Tibial nerve (tissue), 4 donors: Measurements from ENCODE around the gene ALDH18A1. TPM values are rescaled to one million over a fixed set of nuclear protein-coding genes. Genes with fewer than 3 reads are reported as not detected.

Experiments used
- DNase-seq, 2 donors: peaks; one replicate each; pipeline ENCODE4 v3.0.0-alpha.2; 2019; ENCODE audit warnings: low spot score in 2 of 2
- H3K27ac ChIP-seq, 4 donors: fragments of 200-600 bp; sonication (generic) in 3 of 4; one replicate each; pipeline ENCODE4 v1.5.1; 2017 to 2019; ENCODE audit warnings: mild to moderate bottlenecking in 1 of 4
- H3K27me3 ChIP-seq, 2 donors: fragments of 200-600 bp; sonication (generic) in 1 of 2; one replicate each; pipeline versions ENCODE4 v1.5.1 to v1.6.0; 2017 to 2019
- H3K36me3 ChIP-seq, 3 donors: fragments of 200-600 bp; sonication (generic); one replicate each; pipeline ENCODE4 v1.5.1; 2018 to 2019
- H3K4me1 ChIP-seq, 4 donors: fragments of 200-600 bp; sonication (generic) in 3 of 4; one replicate each; pipeline ENCODE4 v1.5.1; 2017 to 2019
- H3K4me3 ChIP-seq, 4 donors: fragments of 200-600 bp; sonication (generic) in 3 of 4; one replicate each; pipeline ENCODE4 v1.5.1; 2017 to 2019; ENCODE audit warnings: mild to moderate bottlenecking in 1 of 4, moderate library complexity in 1 of 4
- H3K9me3 ChIP-seq, 4 donors: fragments of 200-600 bp; sonication (generic) in 3 of 4; one replicate each; pipeline ENCODE4 v1.5.1; 2017 to 2019
- CTCF ChIP-seq, 5 experiments: fragments of 200-600 bp in 3 of 5; fragments of 450-650 bp in 2 of 5; sonication (generic) in 3 of 5; IDR thresholded peaks; one replicate each; pipeline ENCODE4 v1.5.1; 2016 to 2019; ENCODE audit warnings: antibody characterized with exemption in 5 of 5, mild to moderate bottlenecking in 3 of 5, moderate library complexity in 2 of 5
- EP300 ChIP-seq, 2 donors: sonication (generic); formaldehyde crosslinking; IDR thresholded peaks; one replicate each; pipeline ENCODE4 v1.6.1; 2017; ENCODE audit warnings: antibody characterized with exemption in 2 of 2, mild to moderate bottlenecking in 1 of 2
- POLR2A ChIP-seq, 2 donors: fragments of 450-650 bp; IDR thresholded peaks; one replicate each; pipeline ENCODE4 v1.6.1; 2017; ENCODE audit warnings: antibody characterized with exemption in 2 of 2, mild to moderate bottlenecking in 2 of 2, moderate library complexity in 2 of 2
- WGBS, 2 donors: methylation state at CpG; one replicate each; pipeline ENCODE4 v1.1.5; 2018; 5-methylcytosine and 5-hydroxymethylcytosine counted together
- total RNA-seq, 4 donors: library from RNA; depleted of rRNA; stranded (reverse); fragments of >200 nt; gene quantifications; one replicate each; pipeline ENCODE4 v1.1.0, GENCODE V29; 2016

ALDH18A1 gene
- total RNA-seq, 4 donors from 2014 or later: 12.0 to 26.7 (median 17.3) TPM

- H3K27ac ChIP-seq: no peak overlapping the region
- no peak for TF ChIP-seq EP300 (IDR thresholded peaks at IDR 0.05)
- no peaks in the 10 kb centered on the region for H3K27me3 ChIP-seq
- 91 to 95% methylated on average over 1 of the region's 1 CpG for WGBS, 2 donors
- H3K9me3 ChIP-seq: no peaks in the 10 kb centered on the region
- DNase-seq: no peak
- H3K4me3 ChIP-seq: no peak overlapping the region
- H3K36me3 ChIP-seq: no peaks in the 10 kb centered on the region
- H3K4me1 ChIP-seq: no peaks in the 10 kb centered on the region
Measured at GRCh38 chr10:95588025-95588424, 68.5 kb downstream of the ALDH18A1 start.

GRCh38 chr10:95579835-95580535, 76.5 kb downstream of the ALDH18A1 start:
- Histone ChIP-seq H3K27me3 (no peaks in the 10 kb centered on the region), H3K4me1 (no peaks in the 10 kb centered on the region), H3K9me3 (no peaks in the 10 kb centered on the region), H3K27ac (no peak overlapping the region), H3K36me3 (no peaks in the 10 kb centered on the region), H3K4me3 (no peak overlapping the region)
- no peak for DNase-seq
- WGBS, 2 donors: 83 to 84% methylated on average over 2 of the region's 2 CpGs
- TF ChIP-seq CTCF (IDR thresholded peaks at IDR 0.05): no peak
- TF ChIP-seq EP300 (IDR thresholded peaks at IDR 0.05): no peak
- TF ChIP-seq POLR2A (IDR thresholded peaks at IDR 0.05): no peak

DNA sequence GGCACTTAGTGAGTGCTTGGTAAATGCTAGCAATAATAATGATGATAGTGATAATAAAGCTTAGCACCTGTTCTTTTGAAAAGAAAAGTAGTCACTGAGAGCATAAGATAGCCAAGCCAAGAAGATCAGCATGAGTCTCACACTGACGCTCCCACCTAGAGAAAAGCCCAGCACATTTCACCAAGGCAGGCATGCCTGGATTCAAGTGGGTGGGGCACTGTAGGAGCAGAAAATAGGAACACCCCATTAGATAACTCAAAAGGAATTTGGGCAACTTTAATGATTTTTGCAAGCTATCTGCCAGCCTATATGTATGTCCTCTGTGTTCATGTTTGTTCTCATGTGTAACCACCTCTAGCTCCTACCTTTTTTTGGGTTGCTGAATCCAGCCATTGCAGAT, 77.2 kb downstream of the ALDH18A1 start:
- no peak overlapping the region for H3K27ac ChIP-seq
- H3K4me1 ChIP-seq: no peaks in the 10 kb centered on the region
- WGBS, 2 donors: 84 to 87% methylated on average over 1 of the region's 1 CpG
- no peak overlapping the region for H3K4me3 ChIP-seq
- H3K27me3 ChIP-seq: no peaks in the 10 kb centered on the region
- no peak for TF ChIP-seq CTCF (IDR thresholded peaks at IDR 0.05)
- no peak for TF ChIP-seq EP300 (IDR thresholded peaks at IDR 0.05)
- TF ChIP-seq POLR2A (IDR thresholded peaks at IDR 0.05): no peak
- H3K9me3 ChIP-seq: no peaks in the 10 kb centered on the region
- no peaks in the 10 kb centered on the region for H3K36me3 ChIP-seq
- DNase-seq: no peak

- Histone ChIP-seq H3K9me3 (no peaks in the 10 kb centered on the region), H3K27ac (no peak overlapping the region), H3K27me3 (no peaks in the 10 kb centered on the region), H3K4me3 (no peak overlapping the region), H3K36me3 (no peaks in the 10 kb centered on the region), H3K4me1 (no peaks in the 10 kb centered on the region)
- no peak for DNase-seq
- TF ChIP-seq EP300 (IDR thresholded peaks at IDR 0.05) (no peak), CTCF (IDR thresholded peaks at IDR 0.05) (no peak), POLR2A (IDR thresholded peaks at IDR 0.05) (no peak)
- 92 to 93% methylated on average over 2 of the region's 2 CpGs for WGBS, 2 donors
Measured at GRCh38 chr10:95578619-95579018, 77.9 kb downstream of the ALDH18A1 start.

DNA sequence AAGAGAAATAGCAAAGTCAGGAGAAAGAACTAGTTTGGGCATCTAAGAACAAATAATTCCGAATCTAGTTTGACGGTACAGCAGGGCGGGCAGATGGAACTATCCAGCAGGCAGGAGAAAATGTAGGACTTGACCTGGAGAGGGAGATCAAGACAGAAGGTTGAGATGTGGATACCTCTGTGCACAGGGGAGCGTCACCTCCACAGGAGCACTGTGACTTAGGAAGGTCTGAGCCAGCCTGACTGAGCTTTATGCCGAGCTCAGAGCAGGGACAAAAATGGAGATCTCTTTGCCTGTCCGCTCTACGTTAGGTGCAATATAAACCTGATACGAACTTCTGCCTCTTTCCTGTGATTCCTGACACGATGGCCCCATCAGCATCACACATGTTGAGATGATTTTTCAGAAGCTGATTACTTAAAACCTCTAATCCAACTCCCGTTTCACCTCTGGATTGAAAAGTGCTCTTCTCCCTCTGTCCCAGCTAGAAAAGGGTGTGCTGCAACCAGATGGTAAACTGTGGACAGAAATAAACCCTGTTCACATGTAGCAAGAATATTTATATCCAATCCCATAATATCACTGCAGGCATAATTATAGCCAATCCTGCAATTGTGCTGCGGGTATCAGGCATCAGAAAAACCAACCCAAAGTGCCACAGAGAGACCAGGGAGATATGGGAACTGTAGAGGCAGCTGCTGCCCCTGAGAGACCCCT, 81.7 kb downstream of the ALDH18A1 start:
- Histone ChIP-seq H3K9me3 (no peaks in the 10 kb centered on the region), H3K4me1 (peaks cover 0 to 6% (median 0%) of the 10 kb centered on the region in 4 donors), H3K4me3 (no peak overlapping the region), H3K36me3 (no peaks in the 10 kb centered on the region), H3K27me3 (no peaks in the 10 kb centered on the region), H3K27ac (no peak overlapping the region)
- TF ChIP-seq POLR2A (IDR thresholded peaks at IDR 0.05): no peak
- TF ChIP-seq EP300 (IDR thresholded peaks at IDR 0.05): no peak
- TF ChIP-seq CTCF (IDR thresholded peaks at IDR 0.05): no peak
- WGBS, 2 donors: 70 to 71% methylated on average over 11 of the region's 11 CpGs
- DNase-seq: no peak
